Upper lobe of right lung (tissue), 1 donor: ENCODE measurements around the gene GRWD1. TPM values are rescaled to one million over a fixed set of nuclear protein-coding genes. Genes with fewer than 3 reads are reported as not detected.

Experiments
- ATAC-seq: fragments of 200-7000 bp; cut with Tn5 transposase; one replicate; pipeline ENCODE4 v1.9.1; 2020; ENCODE audit warnings: mild to moderate bottlenecking, moderate library complexity
- DNase-seq: peaks from one replicate; pipeline ENCODE4 v3.0.0-alpha.2; 2020
- H3K27ac ChIP-seq: fragments of 200-600 bp; one replicate; pipeline ENCODE4 v1.8.0; 2022
- H3K27me3 ChIP-seq: fragments of 200-600 bp; one replicate; pipeline ENCODE4 v1.8.0; 2022; ENCODE audit warnings: mild to moderate bottlenecking
- H3K36me3 ChIP-seq: fragments of 200-600 bp; one replicate; pipeline ENCODE4 v1.8.0; 2022
- H3K4me1 ChIP-seq: fragments of 200-600 bp; one replicate; pipeline ENCODE4 v1.8.0; 2022
- H3K4me3 ChIP-seq: fragments of 200-600 bp; one replicate; pipeline ENCODE4 v1.8.0; 2022; ENCODE audit warnings: mild to moderate bottlenecking
- H3K9me3 ChIP-seq: fragments of 200-600 bp; one replicate; pipeline ENCODE4 v1.8.0; 2022
- intact Hi-C: fragments of 100-400 bp; cut with DNase I; formaldehyde crosslinking; loops from one replicate; pipeline ENCODE4 v1.11.0; 2022
- total RNA-seq: library from RNA; stranded (reverse); fragmentation: NEBNext Ultra II Directional; extraction: Animal tissue kit (Norgen Biotek cat#: 25700); gene quantifications from one replicate; pipeline ENCODE4 v1.2.1, GENCODE V29; 2021
- TF ChIP-seq, protein P1 (sequence below): fragments of 200-600 bp; IDR thresholded peaks from one replicate; pipeline ENCODE4 v1.8.0; 2022; ENCODE audit warnings: antibody characterized with exemption
- donor health status: DM: no; HTN: yes; CAD: no; lungs with severe emphysema.

Gene GRWD1
- total RNA-seq, 1 donor from 2014 or later = 27.1 TPM

DNA sequence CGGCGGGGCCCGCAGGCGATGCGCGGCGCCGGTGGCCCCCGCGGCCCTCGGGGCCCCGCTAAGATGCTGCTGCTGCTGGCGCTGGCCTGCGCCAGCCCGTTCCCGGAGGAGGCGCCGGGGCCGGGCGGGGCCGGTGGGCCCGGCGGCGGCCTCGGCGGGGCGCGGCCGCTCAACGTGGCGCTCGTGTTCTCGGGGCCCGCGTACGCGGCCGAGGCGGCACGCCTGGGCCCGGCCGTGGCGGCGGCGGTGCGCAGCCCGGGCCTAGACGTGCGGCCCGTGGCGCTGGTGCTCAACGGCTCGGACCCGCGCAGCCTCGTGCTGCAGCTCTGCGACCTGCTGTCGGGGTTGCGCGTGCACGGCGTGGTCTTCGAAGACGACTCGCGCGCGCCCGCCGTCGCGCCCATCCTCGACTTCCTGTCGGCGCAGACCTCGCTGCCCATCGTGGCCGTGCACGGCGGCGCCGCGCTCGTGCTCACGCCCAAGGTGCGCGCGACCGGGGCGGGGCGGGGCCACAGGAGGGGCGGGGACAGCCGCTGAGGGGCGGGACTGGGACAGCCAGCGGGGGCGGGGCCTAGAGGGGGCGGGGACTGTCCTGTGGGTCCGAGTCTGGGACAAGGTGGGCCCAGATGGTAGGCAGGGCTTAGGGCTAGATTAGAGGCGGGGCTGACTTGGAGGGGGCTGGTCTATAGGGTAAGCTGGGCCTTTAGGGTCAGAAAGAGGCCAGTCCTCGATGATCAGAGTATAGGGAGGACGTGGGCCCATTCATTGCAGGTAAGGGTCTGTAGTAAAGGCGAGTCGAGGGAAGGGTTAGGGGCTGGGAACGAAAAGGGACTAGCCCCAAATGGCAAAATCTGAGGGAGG is 47.2 kb upstream of the GRWD1 start:
- Histone ChIP-seq H3K4me1 (no peaks in the 10 kb centered on the region), H3K27me3 (peaks cover 43% of the 10 kb centered on the region), H3K36me3 (no peaks in the 10 kb centered on the region), H3K27ac (no peak overlapping the region), H3K9me3 (no peaks in the 10 kb centered on the region), H3K4me3 (peak overlapping the region; percentile 34)
- TF ChIP-seq, protein P1, sequence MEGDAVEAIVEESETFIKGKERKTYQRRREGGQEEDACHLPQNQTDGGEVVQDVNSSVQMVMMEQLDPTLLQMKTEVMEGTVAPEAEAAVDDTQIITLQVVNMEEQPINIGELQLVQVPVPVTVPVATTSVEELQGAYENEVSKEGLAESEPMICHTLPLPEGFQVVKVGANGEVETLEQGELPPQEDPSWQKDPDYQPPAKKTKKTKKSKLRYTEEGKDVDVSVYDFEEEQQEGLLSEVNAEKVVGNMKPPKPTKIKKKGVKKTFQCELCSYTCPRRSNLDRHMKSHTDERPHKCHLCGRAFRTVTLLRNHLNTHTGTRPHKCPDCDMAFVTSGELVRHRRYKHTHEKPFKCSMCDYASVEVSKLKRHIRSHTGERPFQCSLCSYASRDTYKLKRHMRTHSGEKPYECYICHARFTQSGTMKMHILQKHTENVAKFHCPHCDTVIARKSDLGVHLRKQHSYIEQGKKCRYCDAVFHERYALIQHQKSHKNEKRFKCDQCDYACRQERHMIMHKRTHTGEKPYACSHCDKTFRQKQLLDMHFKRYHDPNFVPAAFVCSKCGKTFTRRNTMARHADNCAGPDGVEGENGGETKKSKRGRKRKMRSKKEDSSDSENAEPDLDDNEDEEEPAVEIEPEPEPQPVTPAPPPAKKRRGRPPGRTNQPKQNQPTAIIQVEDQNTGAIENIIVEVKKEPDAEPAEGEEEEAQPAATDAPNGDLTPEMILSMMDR = no peak
- ATAC-seq (peak; percentile 90), DNase-seq (peak; percentile 91)
- intact Hi-C loops = no loop called here

DNA sequence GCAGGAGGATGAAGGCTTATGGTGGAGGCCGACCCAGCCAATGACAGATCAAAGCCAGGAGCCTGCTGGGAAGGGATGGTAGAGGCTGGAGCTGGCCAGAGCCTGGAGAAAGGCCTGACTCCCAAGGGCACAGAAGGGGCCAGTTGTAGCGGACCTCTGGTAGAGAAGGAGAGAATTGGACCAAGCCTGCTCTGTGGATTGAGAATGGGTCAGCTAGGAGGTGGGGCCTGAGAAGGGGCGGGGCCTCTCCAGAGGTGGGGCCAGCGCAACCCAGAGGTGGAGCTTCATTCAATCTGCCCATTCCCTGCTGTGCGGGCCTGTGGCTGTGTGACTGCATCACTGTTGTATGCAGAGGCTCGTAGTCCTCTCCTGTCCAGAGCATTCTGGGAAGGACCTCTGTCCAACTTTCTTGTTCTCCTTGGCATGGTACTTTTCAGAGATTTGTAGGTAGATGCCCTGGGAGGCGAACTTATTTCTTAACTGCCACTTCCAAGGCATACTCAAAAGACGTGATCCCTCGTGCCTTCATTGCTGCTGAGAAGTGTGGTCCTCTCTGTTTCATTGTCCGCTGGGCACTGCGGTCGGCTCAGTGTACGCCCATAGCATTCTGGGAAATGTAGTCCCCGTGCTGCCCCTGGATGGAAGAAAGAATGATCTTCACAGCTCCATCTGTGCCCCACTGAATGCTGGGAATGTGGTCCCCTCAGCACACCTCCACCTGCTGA is 45.6 kb upstream of the GRWD1 start:
- H3K27ac ChIP-seq = no peak overlapping the region
- peaks cover 28% of the 10 kb centered on the region for H3K27me3 ChIP-seq
- intact Hi-C loops = no loop called here
- no peak overlapping the region for H3K4me3 ChIP-seq
- H3K4me1 ChIP-seq = no peaks in the 10 kb centered on the region
- DNase-seq = no peak
- TF ChIP-seq, protein P1 = no peak
- no peaks in the 10 kb centered on the region for H3K9me3 ChIP-seq
- peak; percentile 27 for ATAC-seq
- H3K36me3 ChIP-seq = no peaks in the 10 kb centered on the region

- no peaks in the 10 kb centered on the region for H3K36me3 ChIP-seq
- H3K4me1 ChIP-seq = no peaks in the 10 kb centered on the region
- intact Hi-C loops = no loop called here
- H3K27me3 ChIP-seq = peaks cover 21% of the 10 kb centered on the region
- no peak overlapping the region for H3K4me3 ChIP-seq
- ATAC-seq (no peak), DNase-seq (no peak)
- no peaks in the 10 kb centered on the region for H3K9me3 ChIP-seq
- H3K27ac ChIP-seq = no peak overlapping the region
- TF ChIP-seq, protein P1 = no peak
These were observed 44.5 kb upstream of the GRWD1 start for GRCh38 chr19:48401287-48401686.

DNA sequence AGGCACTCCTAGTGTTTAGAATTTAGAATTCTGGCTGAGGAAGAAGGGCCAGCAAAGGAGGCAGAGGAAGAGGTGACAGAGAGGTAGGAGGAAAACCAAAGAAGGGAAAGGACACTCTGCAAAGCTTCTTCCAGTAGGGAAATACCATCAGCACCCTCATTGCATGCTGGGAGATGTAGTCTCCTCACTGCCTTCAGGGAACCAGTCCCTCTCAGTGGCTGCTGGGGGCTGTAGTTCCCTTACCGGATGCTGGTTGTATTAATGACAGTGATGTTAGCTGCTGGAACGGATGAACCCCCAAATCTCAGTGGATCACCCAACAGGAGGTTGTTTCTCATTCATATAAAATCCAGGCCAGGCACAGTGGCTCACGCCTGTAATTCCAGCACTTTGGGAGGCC is 42.2 kb upstream of the GRWD1 start:
- TF ChIP-seq, protein P1 = no peak
- Histone ChIP-seq H3K4me3 (no peak overlapping the region), H3K27me3 (peaks cover 4% of the 10 kb centered on the region), H3K27ac (no peak overlapping the region), H3K4me1 (no peaks in the 10 kb centered on the region), H3K9me3 (no peaks in the 10 kb centered on the region), H3K36me3 (no peaks in the 10 kb centered on the region)
- no peak for DNase-seq
- peak; percentile 60 for ATAC-seq
- intact Hi-C loops = no loop called here

GRCh38 chr19:48405010-48405659 is 40.6 kb upstream of the GRWD1 start:
- Histone ChIP-seq H3K4me3 (no peak overlapping the region), H3K9me3 (no peaks in the 10 kb centered on the region), H3K27me3 (peaks cover 4% of the 10 kb centered on the region), H3K4me1 (no peaks in the 10 kb centered on the region), H3K27ac (no peak overlapping the region), H3K36me3 (no peaks in the 10 kb centered on the region)
- ATAC-seq (no peak), DNase-seq (no peak)
- intact Hi-C loops = no loop called here
- TF ChIP-seq, protein P1 = no peak
